Measurements from ENCODE around the gene IBA57. TPM values are rescaled to one million over a fixed set of nuclear protein-coding genes. Genes with fewer than 3 reads are reported as not detected.

Gene IBA57
- polyA plus RNA-seq, 4 donors = 2.0 to 8.6 (median 6.0) TPM

- no peaks in the 10 kb centered on the region for H3K27me3 ChIP-seq (ENCODE audit: control insufficient read depth in 3 of 3, insufficient read depth in 3 of 3, low read length in 3 of 3)
- whole genome bisulfite sequencing, 3 donors = 67 to 92% (median 82%) methylated on average over 5 of the region's 5 CpGs
- H3K4me3 ChIP-seq (ENCODE audit: low read depth in 1 of 3, low read length in 3 of 3) = no peak overlapping the region
- no peaks in the 10 kb centered on the region for H3K9me3 ChIP-seq (ENCODE audit: control insufficient read depth in 2 of 2, insufficient read depth in 1 of 2, low read depth in 1 of 2, low read length in 1 of 2)
- no peak for FAIRE-seq
- no peak for DNase-seq
- no peak overlapping the region for H3K27ac ChIP-seq (ENCODE audit: low read depth in 1 of 3, low read length in 2 of 3)
- H3K4me1 ChIP-seq (ENCODE audit: control insufficient read depth in 3 of 3, insufficient read depth in 2 of 3, low read depth in 1 of 3, low read length in 2 of 3) = peaks cover 0 to 21% (median 0%) of the 10 kb centered on the region in 3 donors
- H3K36me3 ChIP-seq (ENCODE audit: control insufficient read depth in 3 of 3, insufficient read depth in 2 of 3, low read depth in 1 of 3, low read length in 3 of 3) = no peaks in the 10 kb centered on the region
These were observed 40.4 kb upstream of the IBA57 start for GRCh38 chr1:228125185-228125584.

GRCh38 chr1:228131766-228132165, 33.8 kb upstream of the IBA57 start:
- FAIRE-seq = no peak
- peak in 1 of 2 donors; percentile 57 for DNase-seq
- Histone ChIP-seq H3K4me1 (ENCODE audit: control insufficient read depth in 3 of 3, insufficient read depth in 2 of 3, low read depth in 1 of 3, low read length in 2 of 3) (peaks cover 0 to 9% (median 0%) of the 10 kb centered on the region in 3 donors), H3K27me3 (ENCODE audit: control insufficient read depth in 3 of 3, insufficient read depth in 3 of 3, low read length in 3 of 3) (peaks cover 0 to 12% (median 0%) of the 10 kb centered on the region in 3 donors), H3K4me3 (ENCODE audit: low read depth in 1 of 3, low read length in 3 of 3) (no peak overlapping the region), H3K9me3 (ENCODE audit: control insufficient read depth in 2 of 2, insufficient read depth in 1 of 2, low read depth in 1 of 2, low read length in 1 of 2) (no peaks in the 10 kb centered on the region), H3K27ac (ENCODE audit: low read depth in 1 of 3, low read length in 2 of 3) (peak overlapping the region in 1 of 3 donors; percentile 78), H3K36me3 (ENCODE audit: control insufficient read depth in 3 of 3, insufficient read depth in 2 of 3, low read depth in 1 of 3, low read length in 3 of 3) (no peaks in the 10 kb centered on the region)
- 74 to 84% (median 78%) methylated on average over 2 of the region's 2 CpGs for WGBS, 3 donors

GRCh38 chr1:228134591-228134990, 31.0 kb upstream of the IBA57 start:
- DNase-seq (no peak), FAIRE-seq (no peak)
- 89 to 91% (median 89%) methylated on average over 12 of the region's 12 CpGs for WGBS, 3 donors
- peaks cover 0 to 12% (median 0%) of the 10 kb centered on the region in 3 donors for H3K4me1 ChIP-seq (ENCODE audit: control insufficient read depth in 3 of 3, insufficient read depth in 2 of 3, low read depth in 1 of 3, low read length in 2 of 3)
- H3K4me3 ChIP-seq (ENCODE audit: low read depth in 1 of 3, low read length in 3 of 3) = no peak overlapping the region
- no peaks in the 10 kb centered on the region for H3K9me3 ChIP-seq (ENCODE audit: control insufficient read depth in 2 of 2, insufficient read depth in 1 of 2, low read depth in 1 of 2, low read length in 1 of 2)
- peaks cover 0 to 13% (median 0%) of the 10 kb centered on the region in 3 donors for H3K27me3 ChIP-seq (ENCODE audit: control insufficient read depth in 3 of 3, insufficient read depth in 3 of 3, low read length in 3 of 3)
- no peaks in the 10 kb centered on the region for H3K36me3 ChIP-seq (ENCODE audit: control insufficient read depth in 3 of 3, insufficient read depth in 2 of 3, low read depth in 1 of 3, low read length in 3 of 3)
- no peak overlapping the region for H3K27ac ChIP-seq (ENCODE audit: low read depth in 1 of 3, low read length in 2 of 3)

- H3K4me3 ChIP-seq (ENCODE audit: low read depth in 1 of 3, low read length in 3 of 3) = no peak overlapping the region
- WGBS, 3 donors = 12 to 45% (median 18%) methylated on average over 1 of the region's 1 CpG
- DNase-seq = no peak
- H3K27ac ChIP-seq (ENCODE audit: low read depth in 1 of 3, low read length in 2 of 3) = no peak overlapping the region
- peaks cover 0 to 13% (median 0%) of the 10 kb centered on the region in 3 donors for H3K27me3 ChIP-seq (ENCODE audit: control insufficient read depth in 3 of 3, insufficient read depth in 3 of 3, low read length in 3 of 3)
- peaks cover 3 to 11% (median 4%) of the 10 kb centered on the region in 3 donors for H3K4me1 ChIP-seq (ENCODE audit: control insufficient read depth in 3 of 3, insufficient read depth in 2 of 3, low read depth in 1 of 3, low read length in 2 of 3)
- no peaks in the 10 kb centered on the region for H3K9me3 ChIP-seq (ENCODE audit: control insufficient read depth in 2 of 2, insufficient read depth in 1 of 2, low read depth in 1 of 2, low read length in 1 of 2)
- peaks cover 0 to 10% (median 0%) of the 10 kb centered on the region in 3 donors for H3K36me3 ChIP-seq (ENCODE audit: control insufficient read depth in 3 of 3, insufficient read depth in 2 of 3, low read depth in 1 of 3, low read length in 3 of 3)
- FAIRE-seq = no peak
These were observed 28.7 kb upstream of the IBA57 start for GRCh38 chr1:228136901-228137300.

- peaks cover 9 to 36% (median 13%) of the 10 kb centered on the region in 3 donors for H3K4me1 ChIP-seq (ENCODE audit: control insufficient read depth in 3 of 3, insufficient read depth in 2 of 3, low read depth in 1 of 3, low read length in 2 of 3)
- peaks cover 0 to 13% (median 0%) of the 10 kb centered on the region in 3 donors for H3K27me3 ChIP-seq (ENCODE audit: control insufficient read depth in 3 of 3, insufficient read depth in 3 of 3, low read length in 3 of 3)
- FAIRE-seq (no peak), DNase-seq (no peak)
- peak overlapping the region; percentile 85 to 100 (median 86) for H3K27ac ChIP-seq (ENCODE audit: low read depth in 1 of 3, low read length in 2 of 3)
- H3K4me3 ChIP-seq (ENCODE audit: low read depth in 1 of 3, low read length in 3 of 3) = peak overlapping the region; percentile 37 to 99 (median 62)
- H3K36me3 ChIP-seq (ENCODE audit: control insufficient read depth in 3 of 3, insufficient read depth in 2 of 3, low read depth in 1 of 3, low read length in 3 of 3) = peaks cover 0 to 32% (median 0%) of the 10 kb centered on the region in 3 donors
- no peaks in the 10 kb centered on the region for H3K9me3 ChIP-seq (ENCODE audit: control insufficient read depth in 2 of 2, insufficient read depth in 1 of 2, low read depth in 1 of 2, low read length in 1 of 2)
- 19 to 25% (median 25%) methylated on average over 30 of the region's 30 CpGs for WGBS, 3 donors
These were observed 26.1 kb upstream of the IBA57 start for GRCh38 chr1:228139406-228139930.

GRCh38 chr1:228139931-228140723, 25.5 kb upstream of the IBA57 start, which contains the start of gene GUK1:
TSS of gene GUK1 (plus strand) at chr1:228140279. CDS start at chr1:228140303, 24 bp downstream.
- DNase-seq (peak; percentile 100), FAIRE-seq (no peak)
- no peaks in the 10 kb centered on the region for H3K9me3 ChIP-seq (ENCODE audit: control insufficient read depth in 2 of 2, insufficient read depth in 1 of 2, low read depth in 1 of 2, low read length in 1 of 2)
- WGBS, 3 donors = 0 to 1% (median 1%) methylated on average over 77 to 95 of the region's 95 CpGs
- H3K27ac ChIP-seq (ENCODE audit: low read depth in 1 of 3, low read length in 2 of 3) = peak within 1 kb of the TSS; percentile 99 to 100 (median 100)
- H3K4me1 ChIP-seq (ENCODE audit: control insufficient read depth in 3 of 3, insufficient read depth in 2 of 3, low read depth in 1 of 3, low read length in 2 of 3) = peaks cover 9 to 42% (median 13%) of the 10 kb centered on the region in 3 donors
- H3K27me3 ChIP-seq (ENCODE audit: control insufficient read depth in 3 of 3, insufficient read depth in 3 of 3, low read length in 3 of 3) = peaks cover 0 to 11% (median 0%) of the 10 kb centered on the region in 3 donors
- H3K4me3 ChIP-seq (ENCODE audit: low read depth in 1 of 3, low read length in 3 of 3) = peak within 1 kb of the TSS; percentile 81 to 99 (median 89)
- peaks cover 0 to 39% (median 0%) of the 10 kb centered on the region in 3 donors for H3K36me3 ChIP-seq (ENCODE audit: control insufficient read depth in 3 of 3, insufficient read depth in 2 of 3, low read depth in 1 of 3, low read length in 3 of 3)

- WGBS, 3 donors = 1 to 3% (median 2%) methylated on average over 25 of the region's 25 CpGs
- H3K36me3 ChIP-seq (ENCODE audit: control insufficient read depth in 3 of 3, insufficient read depth in 2 of 3, low read depth in 1 of 3, low read length in 3 of 3) = peaks cover 0 to 45% (median 0%) of the 10 kb centered on the region in 3 donors
- no peak for FAIRE-seq
- H3K27ac ChIP-seq (ENCODE audit: low read depth in 1 of 3, low read length in 2 of 3) = peak overlapping the region; percentile 99 to 100 (median 100)
- H3K9me3 ChIP-seq (ENCODE audit: control insufficient read depth in 2 of 2, insufficient read depth in 1 of 2, low read depth in 1 of 2, low read length in 1 of 2) = no peaks in the 10 kb centered on the region
- peaks cover 9 to 48% (median 13%) of the 10 kb centered on the region in 3 donors for H3K4me1 ChIP-seq (ENCODE audit: control insufficient read depth in 3 of 3, insufficient read depth in 2 of 3, low read depth in 1 of 3, low read length in 2 of 3)
- no peak for DNase-seq
- peak overlapping the region; percentile 81 to 99 (median 89) for H3K4me3 ChIP-seq (ENCODE audit: low read depth in 1 of 3, low read length in 3 of 3)
- H3K27me3 ChIP-seq (ENCODE audit: control insufficient read depth in 3 of 3, insufficient read depth in 3 of 3, low read length in 3 of 3) = peaks cover 0 to 9% (median 0%) of the 10 kb centered on the region in 3 donors
These were observed 24.8 kb upstream of the IBA57 start for GRCh38 chr1:228140724-228141225.

All from small intestine (tissue), 7 donors.